K562 (cell line): ENCODE measurements around the gene OGN.

Experiments
- CBX5 ChIP-seq: IDR thresholded peaks from 2 replicates; pipeline ENCODE4 v1.6.1; 2014; ENCODE audit warnings: low read depth, borderline replicate concordance
- JUNB ChIP-seq: fragments of 450-650 bp; formaldehyde crosslinking; conservative IDR thresholded peaks from 2 replicates; pipeline ENCODE4 v1.4.0; 2020; ENCODE audit warnings: mild to moderate bottlenecking
- KLF1 ChIP-seq: fragments of 450-650 bp; IDR thresholded peaks from 2 replicates; pipeline ENCODE4 v1.6.1; 2016; ENCODE audit warnings: missing genetic modification characterization, missing compliant biosample characterization
- POLR2A ChIP-seq: fragments of 450-650 bp; conservative IDR thresholded peaks from 2 replicates; pipeline ENCODE4 v1.6.1; 2016
- RCOR1 ChIP-seq, 2 experiments: IDR thresholded peaks; 2 replicates each; pipeline ENCODE4 v1.6.1; 2012; ENCODE audit warnings: low read depth in 2 of 2, low read length in 2 of 2, borderline replicate concordance in 1 of 2, improper control_type of control experiment in 1 of 2
- TAF1 ChIP-seq: IDR thresholded peaks from 2 replicates; pipeline ENCODE4 v1.6.1; 2011; ENCODE audit warnings: mild to moderate bottlenecking, low read length, moderate library complexity; ENCODE audit not compliant: insufficient read depth, control insufficient read depth, severe bottlenecking; ENCODE audit errors: extremely low read depth
- TEAD4 ChIP-seq, 2 experiments: sonication (generic) in 1 of 2; formaldehyde crosslinking in 1 of 2; IDR thresholded peaks; 2 replicates each; pipeline versions ENCODE4 v1.6.1 to v1.8.0; 2012 to 2022; ENCODE audit warnings: borderline replicate concordance in 1 of 2, inconsistent platforms in 1 of 2, low read length in 1 of 2, mild to moderate bottlenecking in 1 of 2, missing genetic modification reagents in 1 of 2
- ZNF133 ChIP-seq: fragments of 250-450 bp; sonication (Bioruptor Pico); IDR thresholded peaks from 2 replicates; pipeline ENCODE4 v1.4.0; 2020; ENCODE audit warnings: mild to moderate bottlenecking
- TF ChIP-seq, protein P1 (sequence below): fragments of 250-450 bp; sonication (Bioruptor Pico); IDR thresholded peaks from 2 replicates; pipeline ENCODE4 v1.8.0; 2021; ENCODE audit warnings: mild to moderate bottlenecking, moderate library complexity
- TF ChIP-seq, protein P2 (sequence below), 2 experiments: fragments of 450-650 bp; formaldehyde crosslinking in 1 of 2; IDR thresholded peaks; 2 replicates each; pipeline versions ENCODE4 v1.4.0 to v1.6.1; 2014 to 2020; ENCODE audit warnings: mild to moderate bottlenecking in 2 of 2, borderline replicate concordance in 1 of 2, low read depth in 1 of 2
- TF ChIP-seq, protein P3 (sequence below), 3 experiments: IDR thresholded peaks in 2 of 3; conservative IDR thresholded peaks in 1 of 3; 2 replicates each; pipeline ENCODE4 v1.5.1; 2011 to 2012; ENCODE audit warnings: low read length in 3 of 3, mild to moderate bottlenecking in 3 of 3, control low read depth in 2 of 3, improper control_type of control experiment in 1 of 3, inconsistent platforms in 1 of 3, low read depth in 1 of 3, mixed read lengths in 1 of 3, moderate library complexity in 1 of 3; ENCODE audit not compliant: insufficient read depth in 2 of 3

DNA sequence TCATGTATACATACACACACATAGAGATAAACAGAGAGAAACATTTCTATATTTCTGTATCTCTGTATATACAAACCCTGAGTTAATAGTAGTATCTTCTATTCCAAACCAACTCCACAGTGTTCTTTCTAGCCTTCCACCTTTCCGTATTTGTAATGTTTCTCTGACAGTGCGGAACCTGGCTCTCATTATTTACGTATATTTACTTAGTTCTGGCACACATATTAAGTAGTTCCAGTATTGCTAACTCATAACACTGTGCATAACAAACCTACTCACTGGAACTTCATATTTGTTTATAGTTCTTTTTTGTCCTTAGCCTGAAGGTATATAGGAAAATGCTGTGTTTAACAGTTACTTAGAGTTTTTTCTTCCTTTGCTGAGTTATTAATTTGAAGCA, 6.5 kb downstream of the OGN start:
- TF ChIP-seq, protein P1, sequence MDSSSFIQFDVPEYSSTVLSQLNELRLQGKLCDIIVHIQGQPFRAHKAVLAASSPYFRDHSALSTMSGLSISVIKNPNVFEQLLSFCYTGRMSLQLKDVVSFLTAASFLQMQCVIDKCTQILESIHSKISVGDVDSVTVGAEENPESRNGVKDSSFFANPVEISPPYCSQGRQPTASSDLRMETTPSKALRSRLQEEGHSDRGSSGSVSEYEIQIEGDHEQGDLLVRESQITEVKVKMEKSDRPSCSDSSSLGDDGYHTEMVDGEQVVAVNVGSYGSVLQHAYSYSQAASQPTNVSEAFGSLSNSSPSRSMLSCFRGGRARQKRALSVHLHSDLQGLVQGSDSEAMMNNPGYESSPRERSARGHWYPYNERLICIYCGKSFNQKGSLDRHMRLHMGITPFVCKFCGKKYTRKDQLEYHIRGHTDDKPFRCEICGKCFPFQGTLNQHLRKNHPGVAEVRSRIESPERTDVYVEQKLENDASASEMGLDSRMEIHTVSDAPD = no peak
- TF ChIP-seq, protein P2, sequence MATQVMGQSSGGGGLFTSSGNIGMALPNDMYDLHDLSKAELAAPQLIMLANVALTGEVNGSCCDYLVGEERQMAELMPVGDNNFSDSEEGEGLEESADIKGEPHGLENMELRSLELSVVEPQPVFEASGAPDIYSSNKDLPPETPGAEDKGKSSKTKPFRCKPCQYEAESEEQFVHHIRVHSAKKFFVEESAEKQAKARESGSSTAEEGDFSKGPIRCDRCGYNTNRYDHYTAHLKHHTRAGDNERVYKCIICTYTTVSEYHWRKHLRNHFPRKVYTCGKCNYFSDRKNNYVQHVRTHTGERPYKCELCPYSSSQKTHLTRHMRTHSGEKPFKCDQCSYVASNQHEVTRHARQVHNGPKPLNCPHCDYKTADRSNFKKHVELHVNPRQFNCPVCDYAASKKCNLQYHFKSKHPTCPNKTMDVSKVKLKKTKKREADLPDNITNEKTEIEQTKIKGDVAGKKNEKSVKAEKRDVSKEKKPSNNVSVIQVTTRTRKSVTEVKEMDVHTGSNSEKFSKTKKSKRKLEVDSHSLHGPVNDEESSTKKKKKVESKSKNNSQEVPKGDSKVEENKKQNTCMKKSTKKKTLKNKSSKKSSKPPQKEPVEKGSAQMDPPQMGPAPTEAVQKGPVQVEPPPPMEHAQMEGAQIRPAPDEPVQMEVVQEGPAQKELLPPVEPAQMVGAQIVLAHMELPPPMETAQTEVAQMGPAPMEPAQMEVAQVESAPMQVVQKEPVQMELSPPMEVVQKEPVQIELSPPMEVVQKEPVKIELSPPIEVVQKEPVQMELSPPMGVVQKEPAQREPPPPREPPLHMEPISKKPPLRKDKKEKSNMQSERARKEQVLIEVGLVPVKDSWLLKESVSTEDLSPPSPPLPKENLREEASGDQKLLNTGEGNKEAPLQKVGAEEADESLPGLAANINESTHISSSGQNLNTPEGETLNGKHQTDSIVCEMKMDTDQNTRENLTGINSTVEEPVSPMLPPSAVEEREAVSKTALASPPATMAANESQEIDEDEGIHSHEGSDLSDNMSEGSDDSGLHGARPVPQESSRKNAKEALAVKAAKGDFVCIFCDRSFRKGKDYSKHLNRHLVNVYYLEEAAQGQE (IDR thresholded peaks at IDR 0.05; ENCODE audit: borderline replicate concordance) = no peak
- TF ChIP-seq, protein P2 (CRISPR knock-in tag; IDR thresholded peaks at IDR 0.05; ENCODE audit: low read depth) = no peak
- TF ChIP-seq TAF1 (no peak), KLF1 (tag) (no peak), POLR2A (no peak), CBX5 (no peak), JUNB (CRISPR knock-in tag) (no peak), TEAD4 (IDR thresholded peaks at IDR 0.05; ENCODE audit: low read length) (no peak), TEAD4 (CRISPR knock-in tag; IDR thresholded peaks at IDR 0.05; ENCODE audit: borderline replicate concordance) (no peak), RCOR1 (IDR thresholded peaks at IDR 0.05; ENCODE audit: borderline replicate concordance in 1 of 2, low read depth in 2 of 2, low read length in 2 of 2) (no peak), ZNF133 (CRISPR knock-in tag) (no peak)
- TF ChIP-seq, protein P3, sequence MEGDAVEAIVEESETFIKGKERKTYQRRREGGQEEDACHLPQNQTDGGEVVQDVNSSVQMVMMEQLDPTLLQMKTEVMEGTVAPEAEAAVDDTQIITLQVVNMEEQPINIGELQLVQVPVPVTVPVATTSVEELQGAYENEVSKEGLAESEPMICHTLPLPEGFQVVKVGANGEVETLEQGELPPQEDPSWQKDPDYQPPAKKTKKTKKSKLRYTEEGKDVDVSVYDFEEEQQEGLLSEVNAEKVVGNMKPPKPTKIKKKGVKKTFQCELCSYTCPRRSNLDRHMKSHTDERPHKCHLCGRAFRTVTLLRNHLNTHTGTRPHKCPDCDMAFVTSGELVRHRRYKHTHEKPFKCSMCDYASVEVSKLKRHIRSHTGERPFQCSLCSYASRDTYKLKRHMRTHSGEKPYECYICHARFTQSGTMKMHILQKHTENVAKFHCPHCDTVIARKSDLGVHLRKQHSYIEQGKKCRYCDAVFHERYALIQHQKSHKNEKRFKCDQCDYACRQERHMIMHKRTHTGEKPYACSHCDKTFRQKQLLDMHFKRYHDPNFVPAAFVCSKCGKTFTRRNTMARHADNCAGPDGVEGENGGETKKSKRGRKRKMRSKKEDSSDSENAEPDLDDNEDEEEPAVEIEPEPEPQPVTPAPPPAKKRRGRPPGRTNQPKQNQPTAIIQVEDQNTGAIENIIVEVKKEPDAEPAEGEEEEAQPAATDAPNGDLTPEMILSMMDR (IDR thresholded peaks at IDR 0.05 in 2 of 3, conservative IDR thresholded peaks at IDR 0.05 in 1 of 3; ENCODE audit: insufficient read depth in 2 of 3, low read depth in 1 of 3, low read length in 3 of 3) = no peak
